Central memory CD8-positive, alpha-beta T cell (primary cell): ENCODE results near the gene GGTLC3.
"Not testable (repeated sequence)": the region's sequence is repeated elsewhere in the genome, so short reads cannot be mapped to it uniquely, and the experiment has no call there.

Source experiments
- ATAC-seq: fragments of 150-1000 bp; cut with Tn5 transposase; replicated peaks from 2 replicates; pipeline ENCODE4 v1.10.0; 2022; ENCODE audit warnings: mild to moderate bottlenecking, moderate FRiP score, moderate number of reproducible peaks; ENCODE audit not compliant: poor library complexity, severe bottlenecking; ENCODE audit errors: extremely low read depth
- DNase-seq, 2 donors: peaks; one replicate each; pipeline ENCODE4 v3.0.0; 2021; ENCODE audit warnings: low spot score in 2 of 2
- H3K27ac Mint-ChIP-seq: one replicate; pipeline ENCODE4 v1.8.0; 2022; ENCODE audit warnings: low read depth, mild to moderate bottlenecking, moderate library complexity, mixed read lengths
- H3K27me3 Mint-ChIP-seq: one replicate; pipeline ENCODE4 v1.8.0; 2022; ENCODE audit warnings: mixed read lengths
- H3K36me3 Mint-ChIP-seq: one replicate; pipeline ENCODE4 v1.8.0; 2022; ENCODE audit warnings: mild to moderate bottlenecking, moderate library complexity, mixed read lengths; ENCODE audit not compliant: insufficient read depth
- H3K4me1 Mint-ChIP-seq: one replicate; pipeline ENCODE4 v1.8.0; 2022; ENCODE audit warnings: mixed read lengths
- H3K4me3 Mint-ChIP-seq: one replicate; pipeline ENCODE4 v1.8.0; 2022; ENCODE audit warnings: mild to moderate bottlenecking, moderate library complexity, mixed read lengths
- H3K9me3 Mint-ChIP-seq: one replicate; pipeline ENCODE4 v1.8.0; 2022; ENCODE audit warnings: mixed read lengths

Gene GGTLC3

GRCh38 chr22:18533633-18534032 lies 15.7 kb upstream of the GGTLC3 start:
- H3K4me3 Mint-ChIP-seq, result not testable (repeated sequence)

GRCh38 chr22:18529416-18530145 lies 11.6 kb upstream of the GGTLC3 start:
- not testable (repeated sequence) for H3K27ac Mint-ChIP-seq, H3K4me1 Mint-ChIP-seq, H3K9me3 Mint-ChIP-seq, H3K27me3 Mint-ChIP-seq, H3K36me3 Mint-ChIP-seq, DNase-seq
- peak; percentile 6 for ATAC-seq
- peak overlapping the region; percentile 83 for H3K4me3 Mint-ChIP-seq

More at GRCh38 chr22:18533633-18534032, 15.7 kb upstream of the GGTLC3 start:
- H3K27ac Mint-ChIP-seq, H3K9me3 Mint-ChIP-seq, ATAC-seq, H3K36me3 Mint-ChIP-seq, H3K4me1 Mint-ChIP-seq, DNase-seq, H3K27me3 Mint-ChIP-seq: not testable (repeated sequence)

- ATAC-seq (peak; percentile 84), DNase-seq (peak; percentile 61 to 98)
- not testable (repeated sequence) for H3K4me1 Mint-ChIP-seq, H3K27me3 Mint-ChIP-seq, H3K9me3 Mint-ChIP-seq, H3K36me3 Mint-ChIP-seq
- Mint-ChIP-seq H3K4me3 (peak overlapping the region; percentile 83), H3K27ac (peak overlapping the region; percentile 84)
Measured at GRCh38 chr22:18528597-18529415, 10.8 kb upstream of the GGTLC3 start.

GRCh38 chr22:18527752-18528596 lies 10.0 kb upstream of the GGTLC3 start, which contains the start of gene TMEM191B:
TMEM191B (plus strand) TSS chr22:18527802; CDS start chr22:18527981, 179 bp downstream.
- H3K36me3 Mint-ChIP-seq, DNase-seq, H3K9me3 Mint-ChIP-seq, H3K27me3 Mint-ChIP-seq, H3K4me1 Mint-ChIP-seq: not testable (repeated sequence)
- Mint-ChIP-seq H3K4me3 (peak within 1 kb of the TSS; percentile 83), H3K27ac (peak within 1 kb of the TSS; percentile 84)
- ATAC-seq, result peak; percentile 12

- H3K4me1 Mint-ChIP-seq, ATAC-seq, H3K27ac Mint-ChIP-seq, H3K9me3 Mint-ChIP-seq, DNase-seq, H3K4me3 Mint-ChIP-seq, H3K27me3 Mint-ChIP-seq, H3K36me3 Mint-ChIP-seq: not testable (repeated sequence)
Measured at GRCh38 chr22:18523328-18523727, 5.4 kb upstream of the GGTLC3 start.

- not testable (repeated sequence) for DNase-seq, H3K27ac Mint-ChIP-seq, H3K4me1 Mint-ChIP-seq, H3K27me3 Mint-ChIP-seq, H3K36me3 Mint-ChIP-seq, H3K9me3 Mint-ChIP-seq, H3K4me3 Mint-ChIP-seq, ATAC-seq
Measured at GRCh38 chr22:18522762-18523161, 4.8 kb upstream of the GGTLC3 start.

- not testable (repeated sequence) for ATAC-seq, DNase-seq, H3K4me3 Mint-ChIP-seq, H3K27me3 Mint-ChIP-seq, H3K27ac Mint-ChIP-seq, H3K36me3 Mint-ChIP-seq, H3K4me1 Mint-ChIP-seq, H3K9me3 Mint-ChIP-seq
Measured at GRCh38 chr22:18513454-18513853, 4.5 kb downstream of the GGTLC3 start.

GRCh38 chr22:18512378-18512777 lies 5.6 kb downstream of the GGTLC3 start:
- not testable (repeated sequence) for H3K4me1 Mint-ChIP-seq, H3K27ac Mint-ChIP-seq, ATAC-seq, H3K9me3 Mint-ChIP-seq, DNase-seq, H3K36me3 Mint-ChIP-seq, H3K27me3 Mint-ChIP-seq, H3K4me3 Mint-ChIP-seq

- not testable (repeated sequence) for H3K27ac Mint-ChIP-seq, ATAC-seq, DNase-seq, H3K36me3 Mint-ChIP-seq, H3K9me3 Mint-ChIP-seq, H3K27me3 Mint-ChIP-seq, H3K4me3 Mint-ChIP-seq, H3K4me1 Mint-ChIP-seq
Measured at GRCh38 chr22:18511327-18511726, 6.6 kb downstream of the GGTLC3 start.

- ATAC-seq, H3K4me3 Mint-ChIP-seq, H3K4me1 Mint-ChIP-seq, DNase-seq, H3K27me3 Mint-ChIP-seq, H3K36me3 Mint-ChIP-seq, H3K9me3 Mint-ChIP-seq, H3K27ac Mint-ChIP-seq: not testable (repeated sequence)
Measured at GRCh38 chr22:18496227-18496626, 21.7 kb downstream of the GGTLC3 start.
